IMR-90 (cell line): Measurements from ENCODE around the gene ARGLU1. TPM values are rescaled to one million over a fixed set of nuclear protein-coding genes. Genes with fewer than 3 reads are reported as not detected.

ENCODE experiments used
- ATAC-seq: fragments of 200-7000 bp; cut with Tn5 transposase; 2 replicates; pipeline ENCODE4 v1.9.1; 2020; ENCODE audit warnings: low read depth, mild to moderate bottlenecking, moderate library complexity
- BruUV-seq: library from RNA; stranded (reverse); fragments of 400-500 nt; replicated peaks from 2 replicates; lab custom pipeline; 2021; lab: Mats Ljungman, UMichigan
- CTCF ChIA-PET: fragments of 300-600 bp; formaldehyde crosslinking; extraction: SDS; loops from one replicate; lab custom pipeline; 2021; ENCODE audit warnings: antibody characterized with exemption; lab: Yijun Ruan, JAX
- POLR2A ChIA-PET: fragments of 300-600 bp; sonication (Branson Sonifier 250); formaldehyde crosslinking; loops from one replicate; lab custom pipeline; 2022; ENCODE audit warnings: antibody characterized with exemption; ENCODE audit not compliant: unreplicated experiment; lab: Charles Lee
- DNase-seq: peaks from one replicate; pipeline ENCODE4 v3.0.0; 2013
- H2AFZ ChIP-seq: replicated peaks from 2 replicates; pipeline ENCODE3; 2013; ENCODE audit warnings: low read length, mild to moderate bottlenecking; ENCODE audit not compliant: poor library complexity
- H2AK5ac ChIP-seq: 2 replicates; pipeline ENCODE4 v1.6.1; 2013; ENCODE audit warnings: low read depth, low read length, inconsistent platforms
- H2AK9ac ChIP-seq: replicated peaks from 2 replicates; pipeline ENCODE3; 2013; ENCODE audit warnings: mild to moderate bottlenecking, low read depth, low read length, moderate library complexity; ENCODE audit not compliant: poor library complexity
- H2BK120ac ChIP-seq: 2 replicates; pipeline ENCODE4 v1.6.1; 2013; ENCODE audit warnings: low read depth, low read length, inconsistent platforms
- H2BK15ac ChIP-seq: 3 replicates; pipeline ENCODE4 v1.6.1; 2013; ENCODE audit warnings: low read depth, low read length, inconsistent platforms
- H2BK20ac ChIP-seq: 2 replicates; pipeline ENCODE4 v1.6.1; 2013; ENCODE audit warnings: low read depth, mild to moderate bottlenecking, inconsistent platforms, low read length, moderate library complexity
- H2BK5ac ChIP-seq: 2 replicates; pipeline ENCODE4 v1.6.1; 2013; ENCODE audit warnings: mild to moderate bottlenecking, low read depth, low read length, inconsistent platforms; ENCODE audit not compliant: poor library complexity, severe bottlenecking
- H3K14ac ChIP-seq: replicated peaks from 2 replicates; pipeline ENCODE4 v1.6.1; 2013; ENCODE audit warnings: low read depth, low read length, inconsistent platforms
- H3K18ac ChIP-seq: 2 replicates; pipeline ENCODE4 v1.6.1; 2013; ENCODE audit warnings: low read depth, low read length, control low read depth
- H3K23ac ChIP-seq: 2 replicates; pipeline ENCODE4 v1.6.1; 2013; ENCODE audit warnings: low read depth, low read length, inconsistent platforms
- H3K27ac ChIP-seq: 2 replicates; pipeline ENCODE4 v1.5.1; 2013; ENCODE audit warnings: mild to moderate bottlenecking, control low read depth, low read length; ENCODE audit not compliant: insufficient read depth
- H3K27me3 ChIP-seq: 2 replicates; pipeline ENCODE4 v1.6.1; 2013; ENCODE audit warnings: low read length; ENCODE audit not compliant: control insufficient read depth, insufficient read depth
- H3K36me3 ChIP-seq: 2 replicates; pipeline ENCODE4 v1.6.1; 2013; ENCODE audit warnings: low read length, mixed read lengths; ENCODE audit not compliant: control insufficient read depth, insufficient read depth
- H3K4ac ChIP-seq: 2 replicates; pipeline ENCODE4 v1.6.1; 2013; ENCODE audit warnings: low read depth, low read length, inconsistent platforms
- H3K4me1 ChIP-seq: 2 replicates; pipeline ENCODE4 v1.6.1; 2013; ENCODE audit warnings: low read length, mixed read lengths; ENCODE audit not compliant: control insufficient read depth, insufficient read depth
- H3K4me2 ChIP-seq: 2 replicates; pipeline ENCODE4 v1.6.1; 2013; ENCODE audit warnings: low read depth, mild to moderate bottlenecking, control low read depth, low read length, moderate library complexity
- H3K4me3 ChIP-seq: 2 replicates; pipeline ENCODE4 v1.5.1; 2013; ENCODE audit warnings: low read depth, mild to moderate bottlenecking, control low read depth, low read length, moderate library complexity; ENCODE audit not compliant: insufficient read depth
- H3K56ac ChIP-seq: 2 replicates; pipeline ENCODE4 v1.6.1; 2013; ENCODE audit warnings: low read length, inconsistent platforms; ENCODE audit not compliant: insufficient read depth; ENCODE audit errors: extremely low read depth
- H3K79me1 ChIP-seq, 2 experiments: 2 replicates each; pipeline ENCODE4 v1.6.1; 2013; ENCODE audit warnings: low read length in 2 of 2, inconsistent platforms in 1 of 2, low read depth in 1 of 2
- H3K9ac ChIP-seq: 2 replicates; pipeline ENCODE4 v1.6.1; 2013; ENCODE audit warnings: low read depth, low read length, control low read depth
- H3K9me1 ChIP-seq: 2 replicates; pipeline ENCODE4 v1.6.1; 2013; ENCODE audit warnings: low read length, inconsistent platforms; ENCODE audit not compliant: insufficient read depth
- H3K9me3 ChIP-seq: 2 replicates; pipeline ENCODE4 v1.6.1; 2013; ENCODE audit warnings: low read length; ENCODE audit not compliant: control insufficient read depth, insufficient read depth
- H4K20me1 ChIP-seq: 2 replicates; pipeline ENCODE4 v1.6.1; 2013; ENCODE audit warnings: low read length, inconsistent platforms; ENCODE audit not compliant: insufficient read depth
- H4K5ac ChIP-seq: 2 replicates; pipeline ENCODE4 v1.6.1; 2013; ENCODE audit warnings: mild to moderate bottlenecking, low read depth, low read length, control low read depth
- H4K8ac ChIP-seq, 2 experiments: 2 replicates each; pipeline ENCODE4 v1.6.1; 2013; ENCODE audit warnings: low read depth in 2 of 2, low read length in 2 of 2, control low read depth in 1 of 2, inconsistent platforms in 1 of 2
- H4K91ac ChIP-seq: 2 replicates; pipeline ENCODE4 v1.6.1; 2013; ENCODE audit warnings: low read depth, low read length, inconsistent platforms; ENCODE audit not compliant: insufficient read depth
- BHLHE40 ChIP-seq: fragments of 150-350 bp; IDR thresholded peaks from 2 replicates; pipeline ENCODE4 v1.6.1; 2016; ENCODE audit warnings: mild to moderate bottlenecking, low read depth, low read length
- CEBPB ChIP-seq: IDR thresholded peaks from 2 replicates; pipeline ENCODE4 v1.6.1; 2012; ENCODE audit warnings: low read depth, low read length, improper control_type of control experiment
- FOS ChIP-seq: fragments of 150-350 bp; IDR thresholded peaks from 2 replicates; pipeline ENCODE4 v1.6.1; 2016; ENCODE audit warnings: low read depth, low read length
- NFE2L2 ChIP-seq: fragments of 150-350 bp; IDR thresholded peaks from 2 replicates; pipeline ENCODE4 v1.6.1; 2016; ENCODE audit warnings: low read depth, mild to moderate bottlenecking, low read length
- RAD21 ChIP-seq: IDR thresholded peaks from 2 replicates; pipeline ENCODE4 v1.6.1; 2012; ENCODE audit warnings: low read length, improper control_type of control experiment
- RFX5 ChIP-seq: IDR thresholded peaks from 2 replicates; pipeline ENCODE4 v1.8.0; 2012; ENCODE audit warnings: low read depth, mild to moderate bottlenecking, low read length, moderate library complexity
- USF2 ChIP-seq: fragments of 150-350 bp; IDR thresholded peaks from 2 replicates; pipeline ENCODE4 v1.6.1; 2017; ENCODE audit warnings: mild to moderate bottlenecking, antibody characterized with exemption, low read length, low read depth
- WGBS, 2 experiments: methylation state at CpG; one replicate each; pipeline versions ENCODE4 v1.1.5 to v1.1.7; 2013; ENCODE audit warnings: missing lambda C conversion rate in 2 of 2; ENCODE audit not compliant: insufficient read length in 1 of 2; ENCODE audit errors: extremely low coverage in 2 of 2; 5-methylcytosine and 5-hydroxymethylcytosine counted together
- dilution Hi-C: fragments of 300-500 bp; cut with HindIII; formaldehyde crosslinking; loops from one replicate; pipeline ENCODE4 v1.14.3; 2018; ENCODE audit warnings: low sequenced_read_pairs; ENCODE audit not compliant: unreplicated experiment
- in situ Hi-C: fragments of 300-500 bp; cut with MboI; formaldehyde crosslinking; loops from 3 replicates; pipeline ENCODE4 v1.14.3; 2019; ENCODE audit warnings: low sequenced_read_pairs, inconsistent platforms, mixed read lengths
- intact Hi-C: fragments of 100-400 bp; cut with micrococcal nuclease; formaldehyde crosslinking; loops from 2 replicates; pipeline ENCODE4 v1.10.0; 2022
- polyA plus RNA-seq, 3 experiments: library from polyadenylated mRNA; depleted of rRNA; stranded (reverse); fragments of >200 nt; gene quantifications; 2 replicates each; pipeline ENCODE4 v1.2.3, GENCODE V29; 2012; ENCODE audit warnings: low replicate concordance in 1 of 3
- total RNA-seq: library from RNA; depleted of rRNA; stranded (reverse); fragments of >200 nt; gene quantifications from 2 replicates; pipeline ENCODE4 v1.2.3, GENCODE V29; 2012
- TF ChIP-seq, protein P1 (sequence below): conservative IDR thresholded peaks from 2 replicates; pipeline ENCODE4 v1.5.1; 2012; ENCODE audit warnings: mild to moderate bottlenecking, low read depth, low read length, improper control_type of control experiment

ARGLU1 gene
- total and polyA plus RNA-seq, 2 of the 4 experiments (the other 2 are of a cell fraction), result 11.1 to 51.4 TPM

DNA sequence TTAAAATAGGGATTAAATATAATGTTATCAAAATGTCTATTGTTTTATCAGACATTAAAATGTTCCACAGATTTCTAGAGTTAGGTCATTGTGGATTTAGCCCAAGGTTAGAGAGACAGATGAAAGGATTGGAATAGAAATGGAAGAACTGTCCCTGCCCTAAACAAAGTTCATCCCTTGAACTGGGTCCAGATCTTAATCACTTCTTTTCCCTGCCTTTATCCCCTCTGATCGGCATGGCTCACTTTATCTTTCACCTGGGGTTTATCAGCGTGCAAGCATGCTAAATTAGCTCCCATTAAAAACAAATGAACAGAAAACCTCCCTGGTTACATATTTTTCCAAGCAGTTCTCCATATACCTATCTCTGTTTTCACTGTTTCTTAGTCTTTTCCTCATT is 23.4 kb upstream of the ARGLU1 start:
- CTCF ChIA-PET, result no interaction called here

More for the DNA sequence above, 23.4 kb upstream of the ARGLU1 start:
- no TSS peak for BruUV-seq
- Histone ChIP-seq H3K14ac (no peak overlapping the region), H3K9ac (no peak overlapping the region), H2BK5ac (no peak overlapping the region), H4K5ac (no peak overlapping the region), H4K8ac (no peak overlapping the region), H3K79me1 (no peaks in the 10 kb centered on the region), H3K4me2 (no peak overlapping the region), H3K4ac (no peak overlapping the region), H3K18ac (no peak overlapping the region), H2BK15ac (no peak overlapping the region), H3K27ac (no peak overlapping the region), H2AK9ac (no peak overlapping the region), H2AK5ac (no peak overlapping the region), H4K20me1 (no peaks in the 10 kb centered on the region), H3K9me3 (no peaks in the 10 kb centered on the region), H3K23ac (no peak overlapping the region), H2BK120ac (no peak overlapping the region), H4K91ac (no peak overlapping the region), H3K4me1 (no peaks in the 10 kb centered on the region), H2BK20ac (no peak overlapping the region), H3K56ac (no peak overlapping the region), H3K27me3 (no peaks in the 10 kb centered on the region; the same call in 1 of the 2 replicates), H3K9me1 (peaks cover 4% of the 10 kb centered on the region; the same call in 1 of the 2 replicates), H2AFZ (no peak overlapping the region), H3K4me3 (no peak overlapping the region), H3K36me3 (no peaks in the 10 kb centered on the region)
- intact Hi-C loops, result no loop called here
- in situ Hi-C loops, result no loop called here
- dilution Hi-C loops, result no loop called here
- POLR2A ChIA-PET, result no interaction called here
- TF ChIP-seq CEBPB, result no peak
- no peak for TF ChIP-seq BHLHE40
- no peak for TF ChIP-seq RAD21
- no peak for TF ChIP-seq NFE2L2
- TF ChIP-seq, protein P1, sequence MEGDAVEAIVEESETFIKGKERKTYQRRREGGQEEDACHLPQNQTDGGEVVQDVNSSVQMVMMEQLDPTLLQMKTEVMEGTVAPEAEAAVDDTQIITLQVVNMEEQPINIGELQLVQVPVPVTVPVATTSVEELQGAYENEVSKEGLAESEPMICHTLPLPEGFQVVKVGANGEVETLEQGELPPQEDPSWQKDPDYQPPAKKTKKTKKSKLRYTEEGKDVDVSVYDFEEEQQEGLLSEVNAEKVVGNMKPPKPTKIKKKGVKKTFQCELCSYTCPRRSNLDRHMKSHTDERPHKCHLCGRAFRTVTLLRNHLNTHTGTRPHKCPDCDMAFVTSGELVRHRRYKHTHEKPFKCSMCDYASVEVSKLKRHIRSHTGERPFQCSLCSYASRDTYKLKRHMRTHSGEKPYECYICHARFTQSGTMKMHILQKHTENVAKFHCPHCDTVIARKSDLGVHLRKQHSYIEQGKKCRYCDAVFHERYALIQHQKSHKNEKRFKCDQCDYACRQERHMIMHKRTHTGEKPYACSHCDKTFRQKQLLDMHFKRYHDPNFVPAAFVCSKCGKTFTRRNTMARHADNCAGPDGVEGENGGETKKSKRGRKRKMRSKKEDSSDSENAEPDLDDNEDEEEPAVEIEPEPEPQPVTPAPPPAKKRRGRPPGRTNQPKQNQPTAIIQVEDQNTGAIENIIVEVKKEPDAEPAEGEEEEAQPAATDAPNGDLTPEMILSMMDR, result no peak
- no peak for TF ChIP-seq USF2
- no peak for TF ChIP-seq RFX5
- no peak for TF ChIP-seq FOS
- DNase-seq, result no peak
- 66% methylated on average over 2 of the region's 2 CpGs; no CpG with 5 or more reads in 1 of the 2 experiments for WGBS, 2 experiments
- ATAC-seq, result no peak
